ENCODE results near the gene EXOC3.

EXOC3 gene

DNA sequence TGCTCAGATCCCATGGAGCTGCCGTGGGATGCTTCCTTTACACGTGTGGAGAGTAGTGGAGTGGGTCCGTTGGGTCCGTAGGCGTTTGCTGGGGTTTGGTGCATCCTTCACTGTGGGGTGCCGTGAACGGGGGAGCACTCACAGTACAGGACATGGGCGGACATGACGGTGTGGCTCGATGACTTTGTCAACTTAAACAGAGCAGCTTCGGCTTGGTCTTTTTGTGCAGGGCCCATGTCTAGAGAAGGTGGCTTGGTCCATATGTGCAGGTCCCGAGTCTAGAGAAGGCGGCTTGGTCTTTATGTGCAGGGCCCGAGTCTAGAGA, 26.4 kb upstream of the EXOC3 start:
- TF ChIP-seq CTCF (IDR thresholded peaks at IDR 0.05; ENCODE audit: poor library complexity, severe bottlenecking), result no peak
- no peak for ATAC-seq (ENCODE audit: low read depth)
- Histone ChIP-seq H3K36me3 (ENCODE audit: low read depth) (no peaks in the 10 kb centered on the region), H3K4me3 (ENCODE audit: severe bottlenecking) (no peak overlapping the region), H3K27me3 (ENCODE audit: insufficient read depth, poor library complexity, severe bottlenecking) (no peaks in the 10 kb centered on the region), H3K27ac (ENCODE audit: poor library complexity, severe bottlenecking) (no peak overlapping the region), H3K9me3 (ENCODE audit: severe bottlenecking) (no peaks in the 10 kb centered on the region), H3K4me1 (ENCODE audit: insufficient read depth, poor library complexity, severe bottlenecking) (peaks cover 7% of the 10 kb centered on the region)
- DNase-seq (ENCODE audit: low spot score), result no peak

DNA sequence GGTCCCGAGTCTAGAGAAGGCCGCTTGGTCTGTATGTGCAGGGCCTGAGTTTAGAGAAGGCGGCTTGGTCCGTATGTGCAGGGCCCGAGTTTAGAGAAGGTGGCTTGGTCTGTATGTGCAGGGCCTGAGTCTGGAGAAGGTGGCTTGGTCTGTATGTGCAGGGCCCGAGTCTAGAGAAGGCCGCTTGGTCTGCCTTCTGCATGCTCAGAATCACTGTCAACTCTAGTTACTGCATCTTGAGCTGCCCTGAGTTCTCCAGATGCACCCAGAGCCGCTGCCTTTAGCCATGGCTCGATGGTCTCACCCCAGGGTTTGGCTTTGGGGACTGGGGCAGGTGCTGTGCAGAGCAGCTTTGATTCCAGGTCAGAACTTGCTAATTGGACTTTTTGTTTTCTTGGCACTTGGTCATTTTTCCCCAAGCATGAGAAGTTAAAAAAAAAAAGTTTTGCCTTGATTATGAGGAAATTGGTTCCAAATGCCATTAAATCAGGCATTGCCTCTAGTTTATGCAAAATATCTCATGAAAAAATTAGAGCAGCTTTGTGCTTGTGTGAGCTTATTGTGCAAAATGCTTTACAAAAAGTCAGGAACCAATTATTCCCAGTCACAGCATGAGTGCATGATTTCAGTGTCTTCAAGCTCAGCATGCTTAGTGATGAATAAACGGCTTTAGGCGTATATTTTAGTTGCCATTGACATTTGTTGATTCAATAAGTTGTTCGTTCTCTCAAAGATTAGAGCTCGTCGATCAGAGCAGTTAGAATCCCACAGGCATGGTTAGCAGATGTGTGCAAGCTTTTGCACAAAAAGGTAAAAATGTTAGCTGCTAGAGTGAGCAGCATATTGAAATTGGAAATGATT, 25.4 kb upstream of the EXOC3 start:
- DNase-seq (ENCODE audit: low spot score), result no peak
- no peak overlapping the region for H3K27ac ChIP-seq (ENCODE audit: poor library complexity, severe bottlenecking)
- TF ChIP-seq CTCF (IDR thresholded peaks at IDR 0.05; ENCODE audit: poor library complexity, severe bottlenecking), result no peak
- H3K4me3 ChIP-seq (ENCODE audit: severe bottlenecking), result no peak overlapping the region
- H3K36me3 ChIP-seq (ENCODE audit: low read depth), result no peaks in the 10 kb centered on the region
- peaks cover 7% of the 10 kb centered on the region for H3K4me1 ChIP-seq (ENCODE audit: insufficient read depth, poor library complexity, severe bottlenecking)
- no peak for ATAC-seq (ENCODE audit: low read depth)
- H3K9me3 ChIP-seq (ENCODE audit: severe bottlenecking), result no peaks in the 10 kb centered on the region
- no peaks in the 10 kb centered on the region for H3K27me3 ChIP-seq (ENCODE audit: insufficient read depth, poor library complexity, severe bottlenecking)

GRCh38 chr5:418162-419121, 24.5 kb upstream of the EXOC3 start:
- DNase-seq (ENCODE audit: low spot score), result no peak
- Histone ChIP-seq H3K36me3 (ENCODE audit: low read depth) (no peaks in the 10 kb centered on the region), H3K27me3 (ENCODE audit: insufficient read depth, poor library complexity, severe bottlenecking) (no peaks in the 10 kb centered on the region), H3K4me3 (ENCODE audit: severe bottlenecking) (no peak overlapping the region), H3K27ac (ENCODE audit: poor library complexity, severe bottlenecking) (no peak overlapping the region), H3K4me1 (ENCODE audit: insufficient read depth, poor library complexity, severe bottlenecking) (peaks cover 4% of the 10 kb centered on the region), H3K9me3 (ENCODE audit: severe bottlenecking) (no peaks in the 10 kb centered on the region)
- no peak for TF ChIP-seq CTCF (IDR thresholded peaks at IDR 0.05; ENCODE audit: poor library complexity, severe bottlenecking)
- no peak for ATAC-seq (ENCODE audit: low read depth)

DNA sequence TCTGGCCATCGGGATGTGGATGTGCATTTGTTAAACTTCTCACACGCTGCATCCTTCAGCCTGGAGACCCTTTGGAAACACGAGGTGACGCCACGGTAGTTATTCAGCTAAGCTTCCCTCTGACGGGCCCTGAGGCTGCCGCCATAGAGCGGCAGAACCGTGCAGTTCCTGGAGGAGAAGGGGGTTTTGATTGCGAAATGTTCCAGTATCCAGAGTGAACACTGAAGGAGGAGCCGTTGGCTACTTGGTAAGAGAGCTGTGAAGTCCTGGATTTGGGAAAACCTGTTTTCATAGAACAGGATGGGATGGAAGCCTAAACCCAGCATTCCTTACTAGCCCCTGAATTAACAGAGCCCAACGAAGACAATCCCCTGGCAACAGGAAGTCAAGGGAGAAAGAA, 23.0 kb upstream of the EXOC3 start:
- Histone ChIP-seq H3K27ac (ENCODE audit: poor library complexity, severe bottlenecking) (no peak overlapping the region), H3K9me3 (ENCODE audit: severe bottlenecking) (no peaks in the 10 kb centered on the region), H3K27me3 (ENCODE audit: insufficient read depth, poor library complexity, severe bottlenecking) (no peaks in the 10 kb centered on the region), H3K36me3 (ENCODE audit: low read depth) (no peaks in the 10 kb centered on the region), H3K4me1 (ENCODE audit: insufficient read depth, poor library complexity, severe bottlenecking) (peaks cover 6% of the 10 kb centered on the region), H3K4me3 (ENCODE audit: severe bottlenecking) (no peak overlapping the region)
- DNase-seq (ENCODE audit: low spot score) (no peak), ATAC-seq (ENCODE audit: low read depth) (no peak)
- TF ChIP-seq CTCF (IDR thresholded peaks at IDR 0.05; ENCODE audit: poor library complexity, severe bottlenecking), result no peak
